Spleen (tissue), 11 donors: ENCODE results near the gene INTS1. TPM values are rescaled to one million over a fixed set of nuclear protein-coding genes. Genes with fewer than 3 reads are reported as not detected.

ENCODE experiments used
- DNase-seq: peaks from one replicate; pipeline ENCODE4 v3.0.0-alpha.2; 2020
- H3K27ac ChIP-seq, 8 donors: fragments of 200-600 bp; sonication (generic) in 7 of 8; 1 replicate in 4 of 8; 2 replicates in 4 of 8; pipeline versions ENCODE4 v1.5.0 to v1.8.0; 2016 to 2021; ENCODE audit warnings: inconsistent platforms in 4 of 8, mild to moderate bottlenecking in 4 of 8, moderate library complexity in 1 of 8
- H3K27me3 ChIP-seq, 7 donors: fragments of 200-600 bp; sonication (generic) in 6 of 7; replicated peaks in 1 of 7; 1 replicate in 4 of 7; 2 replicates in 3 of 7; pipeline versions ENCODE4 v1.5.0 to v1.8.0; 2016 to 2021; ENCODE audit warnings: inconsistent platforms in 3 of 7, mild to moderate bottlenecking in 1 of 7
- H3K36me3 ChIP-seq, 6 donors: fragments of 200-600 bp; sonication (generic) in 5 of 6; 1 replicate in 4 of 6; 2 replicates in 2 of 6; pipeline versions ENCODE4 v1.5.0 to v1.8.0; 2016 to 2021; ENCODE audit warnings: inconsistent platforms in 2 of 6
- H3K4me1 ChIP-seq, 6 donors: fragments of 200-600 bp; sonication (generic) in 5 of 6; 1 replicate in 3 of 6; 2 replicates in 3 of 6; pipeline versions ENCODE4 v1.5.0 to v1.8.0; 2016 to 2021; ENCODE audit warnings: inconsistent platforms in 3 of 6
- H3K4me3 ChIP-seq, 8 donors: fragments of 200-600 bp; sonication (generic) in 7 of 8; 1 replicate in 4 of 8; 2 replicates in 4 of 8; pipeline versions ENCODE4 v1.5.0 to v1.8.0; 2016 to 2021; ENCODE audit warnings: inconsistent platforms in 4 of 8, mild to moderate bottlenecking in 4 of 8, moderate library complexity in 2 of 8
- H3K9me3 ChIP-seq, 8 donors: fragments of 200-600 bp; sonication (generic) in 7 of 8; 1 replicate in 4 of 8; 2 replicates in 4 of 8; pipeline versions ENCODE4 v1.5.0 to v1.8.0; 2016 to 2021; ENCODE audit warnings: inconsistent platforms in 4 of 8
- CTCF ChIP-seq, 11 experiments: fragments of 200-600 bp in 7 of 11; fragments of 450-650 bp in 4 of 11; sonication (generic) in 4 of 11; IDR thresholded peaks in 8 of 11; conservative IDR thresholded peaks in 3 of 11; 1 replicate in 7 of 11; 2 replicates in 4 of 11; pipeline versions ENCODE4 v1.4.0 to v1.8.0; 2016 to 2021; ENCODE audit warnings: antibody characterized with exemption in 11 of 11, inconsistent platforms in 4 of 11, mild to moderate bottlenecking in 1 of 11
- POLR2A ChIP-seq, 3 donors: fragments of 450-650 bp; IDR thresholded peaks; one replicate each; pipeline ENCODE4 v1.5.1; 2017; ENCODE audit warnings: antibody characterized with exemption in 3 of 3, mild to moderate bottlenecking in 1 of 3
- POLR2AphosphoS5 ChIP-seq, 3 donors: sonication (generic); formaldehyde crosslinking; IDR thresholded peaks; one replicate each; pipeline ENCODE4 v1.5.1; 2017; ENCODE audit warnings: antibody characterized with exemption in 3 of 3
- WGBS, 5 donors: extraction: QIAGEN DNeasy Blood & Tissue Kit in 3 of 5; methylation state at CpG; one replicate each; pipeline versions ENCODE4 v1.1.5 to v1.1.7; 2013 to 2018; 5-methylcytosine and 5-hydroxymethylcytosine counted together
- intact Hi-C: fragments of 100-400 bp; cut with DNase I; formaldehyde crosslinking; loops from one replicate; pipeline ENCODE4 v1.15.0; 2023; ENCODE audit warnings: low total_unique reads
- polyA plus RNA-seq, 3 donors: library from polyadenylated mRNA; stranded (reverse); fragments of 200-250 nt; gene quantifications; one replicate each; pipeline ENCODE4 v1.2.1, GENCODE V29; 2013
- total RNA-seq, 7 donors: library from RNA; depleted of rRNA in 3 of 7; stranded (reverse); fragments of >200 nt in 3 of 7; fragmentation: NEBNext Ultra II Directional in 4 of 7; extraction: Animal tissue kit (Norgen Biotek cat#: 25700) in 4 of 7; gene quantifications; one replicate each; pipeline versions ENCODE4 v1.1.0 to v1.2.1, GENCODE V29; 2016 to 2021
- donor health status: healthy with polysubstance abuse.
- donor health status: DM: no; HTN: no; CAD: no; lungs with moderate emphysema.
- donor health status: DM: no; HTN: no; CAD: no.
- donor health status: Bipolar disorder and iron deficiency.
- donor health status: healthy.
- donor health status: DM: no; HTN: no; CAD: no.
- donor health status: DM: yes; HTN: yes; CAD: no.

The INTS1 gene
- total and polyA plus RNA-seq, 10 donors, result 47.3 to 126 (median 79.7) TPM

DNA sequence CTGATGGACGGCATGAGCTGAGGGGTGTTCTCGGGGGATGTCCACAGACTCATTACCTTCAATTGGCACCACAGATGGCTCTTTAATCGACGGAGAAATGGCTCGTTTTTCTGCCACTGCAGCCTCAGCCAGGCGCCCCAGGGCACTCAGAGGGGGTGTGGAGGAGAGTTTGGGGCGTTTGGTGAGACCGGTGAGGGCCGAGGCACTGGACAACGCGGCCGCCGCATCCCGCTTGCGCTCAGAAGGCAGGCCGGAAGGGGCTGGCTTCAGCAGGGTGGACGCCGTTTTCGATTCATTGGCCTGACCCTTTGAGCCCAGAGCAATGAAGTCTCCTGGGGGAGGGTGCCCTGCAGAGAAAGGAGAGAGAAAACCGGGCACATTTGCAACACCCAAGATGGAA lies 1.3 kb downstream of the INTS1 start:
- peaks cover 0 to 5% (median 0%) of the 10 kb centered on the region in 7 donors for H3K27me3 ChIP-seq
- H3K4me1 ChIP-seq, result peaks cover 16 to 65% (median 52%) of the 10 kb centered on the region in 6 donors
- WGBS, 5 donors, result 85 to 92% (median 91%) methylated on average over 20 of the region's 20 CpGs
- H3K4me3 ChIP-seq, result peak overlapping the region in 7 of 8 donors; percentile 98 to 100 (median 100)
- no peaks in the 10 kb centered on the region for H3K9me3 ChIP-seq
- peaks cover 0 to 52% (median 46%) of the 10 kb centered on the region in 6 donors for H3K36me3 ChIP-seq
- no peak overlapping the region for H3K27ac ChIP-seq
- TF ChIP-seq POLR2A (IDR thresholded peaks at IDR 0.05) (no peak), POLR2AphosphoS5 (IDR thresholded peaks at IDR 0.05) (no peak), CTCF (IDR thresholded peaks at IDR 0.05 in 8 of 11, conservative IDR thresholded peaks at IDR 0.05 in 3 of 11) (no peak)
- intact Hi-C loops, result no loop called here
- peak; percentile 77 for DNase-seq

DNA sequence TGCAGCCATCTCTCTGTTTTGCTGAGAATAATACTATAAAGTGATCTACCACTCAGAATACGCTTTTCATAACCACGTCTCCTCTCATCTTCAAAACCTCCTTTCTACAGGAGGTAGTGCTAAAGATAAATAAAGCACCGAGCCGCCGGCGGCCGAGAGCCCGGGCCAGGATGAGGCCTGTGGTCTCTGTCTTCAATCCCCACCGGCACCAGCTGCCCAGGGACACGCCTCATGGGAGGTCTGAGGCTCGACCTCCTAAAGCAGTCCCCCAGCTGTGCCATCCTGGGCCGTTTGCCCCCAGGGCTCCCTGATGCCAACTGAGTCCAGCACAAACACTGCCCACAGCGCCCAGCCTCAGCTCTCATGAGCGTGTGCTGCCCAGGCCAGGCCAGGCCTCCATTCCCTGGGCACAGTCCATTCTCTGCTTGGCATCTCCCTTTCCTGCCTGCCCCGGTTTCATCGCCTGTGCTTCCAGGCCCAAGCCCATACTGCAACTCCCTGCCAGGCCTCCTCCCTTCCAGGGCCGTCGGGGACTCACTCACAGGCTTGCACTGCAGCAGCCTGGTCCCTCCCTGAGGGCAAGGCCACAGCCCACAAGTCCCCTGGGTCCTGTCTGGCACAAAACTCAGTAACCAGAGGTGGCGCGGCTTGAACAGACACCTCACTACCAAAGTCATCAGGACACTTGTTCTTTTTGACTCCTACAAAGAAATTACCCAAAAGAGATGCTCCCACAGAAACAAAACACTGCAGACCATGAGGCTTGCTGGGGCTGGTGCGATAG lies 2.5 kb downstream of the INTS1 start:
- intact Hi-C loops, result no loop called here
- Histone ChIP-seq H3K9me3 (no peaks in the 10 kb centered on the region), H3K27me3 (peaks cover 0 to 5% (median 0%) of the 10 kb centered on the region in 7 donors), H3K4me3 (no peak overlapping the region), H3K36me3 (peaks cover 0 to 64% (median 57%) of the 10 kb centered on the region in 6 donors), H3K4me1 (peaks cover 16 to 57% (median 46%) of the 10 kb centered on the region in 6 donors), H3K27ac (no peak overlapping the region)
- peak; percentile 69 for DNase-seq
- 86 to 92% (median 90%) methylated on average over 19 to 21 of the region's 21 CpGs for WGBS, 5 donors
- TF ChIP-seq POLR2A (IDR thresholded peaks at IDR 0.05) (no peak), POLR2AphosphoS5 (IDR thresholded peaks at IDR 0.05) (no peak), CTCF (IDR thresholded peaks at IDR 0.05 in 8 of 11, conservative IDR thresholded peaks at IDR 0.05 in 3 of 11) (no peak)

- Histone ChIP-seq H3K4me3 (no peak overlapping the region), H3K27me3 (no peaks in the 10 kb centered on the region), H3K27ac (no peak overlapping the region), H3K9me3 (no peaks in the 10 kb centered on the region), H3K36me3 (peaks cover 0 to 78% (median 71%) of the 10 kb centered on the region in 6 donors), H3K4me1 (peaks cover 16 to 46% (median 35%) of the 10 kb centered on the region in 6 donors)
- DNase-seq, result peak; percentile 74
- TF ChIP-seq POLR2AphosphoS5 (IDR thresholded peaks at IDR 0.05) (peak in 1 of 3 donors; percentile 2), POLR2A (IDR thresholded peaks at IDR 0.05) (no peak), CTCF (IDR thresholded peaks at IDR 0.05 in 8 of 11, conservative IDR thresholded peaks at IDR 0.05 in 3 of 11) (no peak)
- WGBS, 5 donors, result 92 to 98% (median 93%) methylated on average over 11 to 34 of the region's 34 CpGs
- intact Hi-C loops, result no loop called here
These were observed 4.0 kb downstream of the INTS1 start for GRCh38 chr7:1500064-1500807.
